Measurements from ENCODE around the gene ZNF689.

ZNF689 gene

GRCh38 chr16:30588651-30589050 is 21.5 kb downstream of the ZNF689 start:
- Mint-ChIP-seq H3K9me3 (no peaks in the 10 kb centered on the region), H3K4me3 (no peak overlapping the region), H3K36me3 (peaks cover 3% of the 10 kb centered on the region), H3K27ac (no peak overlapping the region), H3K4me1 (peaks cover 23% of the 10 kb centered on the region), H3K27me3 (no peaks in the 10 kb centered on the region)

- H3K9me3 Mint-ChIP-seq, result no peaks in the 10 kb centered on the region
- H3K4me3 Mint-ChIP-seq, result peak within 1 kb of the TSS; percentile 94
- no peaks in the 10 kb centered on the region for H3K27me3 Mint-ChIP-seq
- peak within 1 kb of the TSS; percentile 98 for H3K27ac Mint-ChIP-seq
- peaks cover 35% of the 10 kb centered on the region for H3K4me1 Mint-ChIP-seq
- H3K36me3 Mint-ChIP-seq, result peaks cover 5% of the 10 kb centered on the region
Observed at GRCh38 chr16:30585400-30586191, 24.6 kb downstream of the ZNF689 start, which contains the start of gene ZNF785. Gene ZNF785, minus strand, starts transcription at chr16:30585697. Its CDS starts 86 bp downstream, at chr16:30585611.

GRCh38 chr16:30585022-30585399 is 25.2 kb downstream of the ZNF689 start:
- H3K4me3 Mint-ChIP-seq, result peak overlapping the region; percentile 94
- H3K27ac Mint-ChIP-seq, result peak overlapping the region; percentile 81
- peaks cover 5% of the 10 kb centered on the region for H3K36me3 Mint-ChIP-seq
- no peaks in the 10 kb centered on the region for H3K9me3 Mint-ChIP-seq
- H3K4me1 Mint-ChIP-seq, result peaks cover 35% of the 10 kb centered on the region
- no peaks in the 10 kb centered on the region for H3K27me3 Mint-ChIP-seq

- Mint-ChIP-seq H3K4me3 (no peak overlapping the region), H3K36me3 (peaks cover 5% of the 10 kb centered on the region), H3K27ac (no peak overlapping the region), H3K4me1 (peaks cover 32% of the 10 kb centered on the region), H3K27me3 (no peaks in the 10 kb centered on the region), H3K9me3 (no peaks in the 10 kb centered on the region)
Observed at GRCh38 chr16:30582611-30583340, 27.4 kb downstream of the ZNF689 start.

- Mint-ChIP-seq H3K4me1 (peaks cover 29% of the 10 kb centered on the region), H3K36me3 (peaks cover 5% of the 10 kb centered on the region), H3K4me3 (no peak overlapping the region), H3K27me3 (no peaks in the 10 kb centered on the region), H3K27ac (no peak overlapping the region), H3K9me3 (no peaks in the 10 kb centered on the region)
Observed at GRCh38 chr16:30581457-30581856, 28.7 kb downstream of the ZNF689 start.

GRCh38 chr16:30574678-30575077 is 35.5 kb downstream of the ZNF689 start:
- H3K4me3 Mint-ChIP-seq, result no peak overlapping the region
- peaks cover 22% of the 10 kb centered on the region for H3K4me1 Mint-ChIP-seq

GRCh38 chr16:30571445-30572322 is 38.5 kb downstream of the ZNF689 start, which contains the start of gene ZNF688:
Gene ZNF688, minus strand, starts transcription at chr16:30571714. Its CDS starts 85 bp downstream, at chr16:30571629.
- H3K4me3 Mint-ChIP-seq, result peak within 1 kb of the TSS; percentile 89
- H3K27me3 Mint-ChIP-seq, result no peaks in the 10 kb centered on the region
- no peaks in the 10 kb centered on the region for H3K9me3 Mint-ChIP-seq
- peak within 1 kb of the TSS; percentile 92 for H3K27ac Mint-ChIP-seq
- peaks cover 40% of the 10 kb centered on the region for H3K4me1 Mint-ChIP-seq
- H3K36me3 Mint-ChIP-seq, result no peaks in the 10 kb centered on the region

More at GRCh38 chr16:30574678-30575077, 35.5 kb downstream of the ZNF689 start:
- no peak overlapping the region for H3K27ac Mint-ChIP-seq
- no peaks in the 10 kb centered on the region for H3K9me3 Mint-ChIP-seq
- H3K27me3 Mint-ChIP-seq, result no peaks in the 10 kb centered on the region
- H3K36me3 Mint-ChIP-seq, result no peaks in the 10 kb centered on the region

GRCh38 chr16:30570636-30571444 is 39.3 kb downstream of the ZNF689 start:
- Mint-ChIP-seq H3K9me3 (no peaks in the 10 kb centered on the region), H3K36me3 (no peaks in the 10 kb centered on the region), H3K4me1 (peaks cover 45% of the 10 kb centered on the region), H3K27me3 (no peaks in the 10 kb centered on the region), H3K4me3 (peak overlapping the region; percentile 85), H3K27ac (peak overlapping the region; percentile 92)

- Mint-ChIP-seq H3K9me3 (no peaks in the 10 kb centered on the region), H3K27me3 (no peaks in the 10 kb centered on the region), H3K4me1 (peaks cover 45% of the 10 kb centered on the region), H3K36me3 (no peaks in the 10 kb centered on the region), H3K4me3 (peak overlapping the region; percentile 52), H3K27ac (peak overlapping the region; percentile 30)
Observed at GRCh38 chr16:30569746-30570635, 40.2 kb downstream of the ZNF689 start.

GRCh38 chr16:30569281-30569680 is 40.9 kb downstream of the ZNF689 start:
- no peaks in the 10 kb centered on the region for H3K9me3 Mint-ChIP-seq
- H3K36me3 Mint-ChIP-seq, result no peaks in the 10 kb centered on the region
- H3K27me3 Mint-ChIP-seq, result no peaks in the 10 kb centered on the region
- H3K4me3 Mint-ChIP-seq, result no peak overlapping the region
- no peak overlapping the region for H3K27ac Mint-ChIP-seq
- peaks cover 45% of the 10 kb centered on the region for H3K4me1 Mint-ChIP-seq

GRCh38 chr16:30567991-30568638 is 42.1 kb downstream of the ZNF689 start:
- H3K27me3 Mint-ChIP-seq, result no peaks in the 10 kb centered on the region
- H3K27ac Mint-ChIP-seq, result peak overlapping the region; percentile 98
- peaks cover 41% of the 10 kb centered on the region for H3K4me1 Mint-ChIP-seq
- peak overlapping the region; percentile 81 for H3K4me3 Mint-ChIP-seq
- no peaks in the 10 kb centered on the region for H3K36me3 Mint-ChIP-seq
- H3K9me3 Mint-ChIP-seq, result no peaks in the 10 kb centered on the region

GRCh38 chr16:30567160-30567990 is 42.8 kb downstream of the ZNF689 start:
- Mint-ChIP-seq H3K36me3 (no peaks in the 10 kb centered on the region), H3K4me3 (peak overlapping the region; percentile 81), H3K4me1 (peaks cover 38% of the 10 kb centered on the region), H3K27me3 (no peaks in the 10 kb centered on the region), H3K9me3 (no peaks in the 10 kb centered on the region), H3K27ac (peak overlapping the region; percentile 98)

- Mint-ChIP-seq H3K4me3 (no peak overlapping the region), H3K27ac (peak overlapping the region; percentile 33), H3K27me3 (no peaks in the 10 kb centered on the region), H3K4me1 (peaks cover 35% of the 10 kb centered on the region), H3K36me3 (no peaks in the 10 kb centered on the region), H3K9me3 (no peaks in the 10 kb centered on the region)
Observed at GRCh38 chr16:30566531-30566930, 43.7 kb downstream of the ZNF689 start.
